GM18505 (cell line): ENCODE data around the gene TBC1D3I.
"Not testable (repeated sequence)": the region's sequence is repeated elsewhere in the genome, so short reads cannot be mapped to it uniquely, and the experiment has no call there.

Experiments used
- ATAC-seq: cut with Tn5 transposase; IDR thresholded peaks from one replicate; pipeline ENCODE4 v1.9.1; 2021; ENCODE audit not compliant: unreplicated experiment
- POLR2A ChIP-seq: IDR thresholded peaks from 4 replicates; pipeline ENCODE4 v1.6.1; 2011; ENCODE audit warnings: borderline replicate concordance; ENCODE audit not compliant: insufficient read depth, insufficient read length; ENCODE audit errors: extremely low read depth

The TBC1D3I gene

GRCh38 chr17:36212272-36212605, 52.1 kb downstream of the TBC1D3I start:
- ATAC-seq = no peak
- peak; percentile 39 for TF ChIP-seq POLR2A

GRCh38 chr17:36211484-36212271, 52.7 kb downstream of the TBC1D3I start:
- TF ChIP-seq POLR2A = peak; percentile 20
- not testable (repeated sequence) for ATAC-seq

- peak; percentile 66 for ATAC-seq
- peak; percentile 59 for TF ChIP-seq POLR2A
These were observed 53.7 kb downstream of the TBC1D3I start, which contains the start of gene CCL4L2 for GRCh38 chr17:36210439-36211211. Gene CCL4L2, plus strand, starts transcription at chr17:36211063.

- no peak for TF ChIP-seq POLR2A
- no peak for ATAC-seq
These were observed 54.8 kb downstream of the TBC1D3I start for GRCh38 chr17:36209575-36209974.

- not testable (repeated sequence) for ATAC-seq
These were observed 57.0 kb downstream of the TBC1D3I start for GRCh38 chr17:36207383-36207782.

- ATAC-seq = not testable (repeated sequence)
These were observed 57.9 kb downstream of the TBC1D3I start for GRCh38 chr17:36206486-36206821.

GRCh38 chr17:36205637-36206485, 58.5 kb downstream of the TBC1D3I start:
- TF ChIP-seq POLR2A = no peak
- ATAC-seq = no peak

- no peak for TF ChIP-seq POLR2A
- no peak for ATAC-seq
These were observed 59.5 kb downstream of the TBC1D3I start for GRCh38 chr17:36204724-36205500.
